Measurements from ENCODE around the gene CPSF2.

DNA sequence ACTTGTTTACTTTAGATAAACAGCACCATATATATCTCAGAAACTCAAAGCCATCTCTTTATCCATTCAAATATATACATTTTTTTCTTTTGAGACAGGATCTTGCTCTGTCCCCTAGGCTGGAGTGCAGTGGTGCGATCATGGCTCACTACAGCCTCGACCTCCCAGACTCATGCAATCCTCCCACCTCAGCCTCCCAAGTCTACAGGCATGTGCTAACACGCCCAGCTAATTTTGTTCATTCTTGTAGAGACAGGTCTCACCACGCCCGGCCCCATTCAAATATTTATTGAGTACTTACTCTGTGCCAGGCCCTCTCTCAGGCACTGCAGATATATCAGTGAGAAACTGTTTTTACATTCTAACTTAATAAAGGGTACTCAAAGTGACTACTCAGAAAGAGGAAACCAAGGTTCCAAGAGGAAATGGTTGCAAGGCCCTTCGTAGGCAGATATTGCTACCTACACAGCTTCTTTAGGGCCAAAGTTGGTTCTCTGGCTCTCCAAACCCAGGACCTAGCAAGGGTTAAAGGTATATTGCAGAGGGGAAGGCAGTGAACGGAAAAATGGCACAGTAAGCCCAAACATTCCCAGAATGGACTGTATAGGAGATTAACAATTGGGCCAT lies 18.3 kb upstream of the CPSF2 start:
- TF ChIP-seq POLR2A (IDR thresholded peaks at IDR 0.05; ENCODE audit: low read depth, low read length) (no peak), POLR2AphosphoS5 (IDR thresholded peaks at IDR 0.05; ENCODE audit: low read depth, low read length) (no peak), TAF1 (IDR thresholded peaks at IDR 0.05; ENCODE audit: low read depth, low read length) (no peak), SPI1 (IDR thresholded peaks at IDR 0.05; ENCODE audit: low read depth, low read length) (no peak)

All from GM12891 (cell line).